Memory B cell (primary cell): ENCODE data around the gene UGT2B15.

Source experiments
- ATAC-seq: fragments of 150-1000 bp; cut with Tn5 transposase; 2 replicates; pipeline ENCODE4 v1.10.0; 2021; ENCODE audit warnings: low read depth, mild to moderate bottlenecking, moderate library complexity
- DNase-seq, 2 donors: peaks; one replicate each; pipeline ENCODE4 v3.0.0; 2022; ENCODE audit warnings: low spot score in 2 of 2
- H3K27ac Mint-ChIP-seq: one replicate; pipeline ENCODE4 v1.8.0; 2022; ENCODE audit warnings: mild to moderate bottlenecking, moderate library complexity, mixed read lengths
- H3K27me3 Mint-ChIP-seq: one replicate; pipeline ENCODE4 v1.8.0; 2022; ENCODE audit warnings: mixed read lengths
- H3K36me3 Mint-ChIP-seq: one replicate; pipeline ENCODE4 v1.8.0; 2022; ENCODE audit warnings: mild to moderate bottlenecking, mixed read lengths
- H3K4me1 Mint-ChIP-seq: one replicate; pipeline ENCODE4 v1.8.0; 2022; ENCODE audit warnings: mixed read lengths
- H3K4me3 Mint-ChIP-seq: one replicate; pipeline ENCODE4 v1.8.0; 2022; ENCODE audit warnings: mild to moderate bottlenecking, moderate library complexity, mixed read lengths
- H3K9me3 Mint-ChIP-seq: one replicate; pipeline ENCODE4 v1.8.0; 2022; ENCODE audit warnings: mixed read lengths

The UGT2B15 gene

DNA sequence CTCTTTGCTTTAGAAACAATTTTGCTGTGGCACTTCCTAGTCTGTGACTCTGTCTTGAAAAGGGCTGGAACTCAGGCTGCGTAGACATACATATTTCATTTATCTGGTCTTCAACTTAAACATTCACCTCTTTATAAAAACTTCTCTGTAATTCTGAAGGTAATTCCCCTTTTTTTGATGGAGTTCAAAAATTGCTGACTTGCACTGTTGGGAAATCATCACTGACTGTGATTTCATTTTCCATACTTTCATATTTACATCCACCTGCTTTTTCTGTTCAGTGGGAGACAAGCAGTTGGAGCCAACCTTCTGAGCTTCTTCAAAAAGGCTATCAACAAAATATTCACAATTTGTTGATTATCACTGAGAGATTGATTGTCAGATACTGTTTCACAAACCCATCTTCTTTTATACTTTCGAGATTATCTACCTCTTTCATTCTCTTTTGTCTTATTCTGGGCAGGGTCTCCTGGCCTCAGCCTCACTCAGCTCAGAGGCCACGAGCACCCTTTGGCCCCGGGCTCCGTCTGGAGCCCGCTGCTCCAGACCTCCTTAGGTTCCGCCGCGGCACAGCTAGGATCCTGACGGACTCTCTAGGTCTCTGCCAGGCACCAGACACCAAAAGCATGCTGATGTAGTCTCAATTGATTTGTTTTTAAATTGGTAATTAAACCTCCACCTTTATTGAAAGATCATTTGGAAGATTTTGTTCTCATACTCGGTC lies 54.6 kb downstream of the UGT2B15 start:
- Mint-ChIP-seq H3K9me3 (no peaks in the 10 kb centered on the region), H3K4me1 (no peaks in the 10 kb centered on the region), H3K27ac (no peak overlapping the region), H3K4me3 (no peak overlapping the region), H3K27me3 (peaks cover 1% of the 10 kb centered on the region), H3K36me3 (no peaks in the 10 kb centered on the region)
- DNase-seq (no peak), ATAC-seq (no peak)

DNA sequence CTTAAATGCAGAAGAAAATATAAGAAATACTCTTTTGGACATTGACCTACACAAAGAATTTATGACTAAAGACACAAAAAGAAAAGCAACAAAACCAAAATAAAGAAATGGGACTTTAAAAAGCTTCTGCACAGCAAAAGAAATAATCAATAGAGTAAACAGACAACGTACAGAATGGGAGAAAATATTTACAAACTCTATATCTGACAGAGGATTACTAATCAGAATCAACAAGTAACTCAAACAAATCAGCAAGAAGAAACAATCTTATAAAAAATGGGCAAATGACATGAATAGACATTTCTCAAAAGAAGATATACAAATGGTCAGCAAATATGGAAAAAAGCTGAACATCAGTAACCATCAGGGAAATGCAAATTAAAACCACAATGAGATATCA lies 56.7 kb downstream of the UGT2B15 start:
- Mint-ChIP-seq H3K27ac (no peak overlapping the region), H3K27me3 (peaks cover 5% of the 10 kb centered on the region), H3K36me3 (no peaks in the 10 kb centered on the region), H3K9me3 (no peaks in the 10 kb centered on the region), H3K4me1 (no peaks in the 10 kb centered on the region), H3K4me3 (no peak overlapping the region)
- DNase-seq (no peak), ATAC-seq (no peak)

DNA sequence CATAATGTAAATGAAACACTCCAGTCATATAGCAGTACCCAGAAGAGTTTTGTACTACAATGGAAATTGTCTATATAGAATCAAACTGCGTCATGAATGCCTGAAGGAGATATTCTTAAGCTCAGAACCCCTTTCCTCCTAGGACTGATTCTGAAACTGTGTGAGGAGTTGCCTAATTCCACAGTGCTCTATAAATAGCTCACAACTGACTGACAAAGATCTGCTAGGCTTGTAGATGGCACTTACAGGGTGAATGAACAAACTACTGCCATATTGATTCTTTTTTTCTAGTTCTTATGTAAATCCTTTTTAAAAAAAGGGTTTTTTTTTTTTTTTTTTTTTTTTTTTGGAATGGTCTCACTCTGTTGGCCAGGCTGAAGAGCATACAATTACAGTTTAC lies 64.2 kb downstream of the UGT2B15 start:
- Mint-ChIP-seq H3K4me3 (no peak overlapping the region), H3K9me3 (no peaks in the 10 kb centered on the region), H3K4me1 (no peaks in the 10 kb centered on the region), H3K27me3 (peaks cover 5% of the 10 kb centered on the region), H3K36me3 (no peaks in the 10 kb centered on the region), H3K27ac (no peak overlapping the region)
- ATAC-seq, result no peak
- no peak for DNase-seq

DNA sequence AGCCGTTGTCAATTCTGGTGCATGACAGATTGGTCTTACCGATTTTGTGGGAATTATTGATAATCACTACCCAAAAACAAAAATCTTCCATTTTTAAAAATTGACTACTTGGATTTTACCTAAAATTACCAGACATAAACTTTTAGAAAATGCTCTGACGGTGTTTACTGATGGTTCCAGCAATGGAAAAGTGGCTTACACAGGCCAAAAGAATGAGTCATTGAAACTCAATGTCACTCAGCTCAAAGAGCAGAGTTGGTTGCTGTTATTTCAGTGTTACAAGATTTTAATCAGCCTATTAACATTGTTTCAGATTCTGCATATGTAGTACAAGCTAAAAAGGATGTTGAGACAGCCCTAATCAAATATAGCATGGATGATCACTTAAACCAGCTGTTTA lies 71.3 kb downstream of the UGT2B15 start:
- no peak overlapping the region for H3K4me3 Mint-ChIP-seq
- no peaks in the 10 kb centered on the region for H3K27me3 Mint-ChIP-seq
- H3K4me1 Mint-ChIP-seq, result no peaks in the 10 kb centered on the region
- DNase-seq (no peak), ATAC-seq (no peak)
- H3K36me3 Mint-ChIP-seq, result no peaks in the 10 kb centered on the region
- H3K27ac Mint-ChIP-seq, result no peak overlapping the region
- H3K9me3 Mint-ChIP-seq, result no peaks in the 10 kb centered on the region

DNA sequence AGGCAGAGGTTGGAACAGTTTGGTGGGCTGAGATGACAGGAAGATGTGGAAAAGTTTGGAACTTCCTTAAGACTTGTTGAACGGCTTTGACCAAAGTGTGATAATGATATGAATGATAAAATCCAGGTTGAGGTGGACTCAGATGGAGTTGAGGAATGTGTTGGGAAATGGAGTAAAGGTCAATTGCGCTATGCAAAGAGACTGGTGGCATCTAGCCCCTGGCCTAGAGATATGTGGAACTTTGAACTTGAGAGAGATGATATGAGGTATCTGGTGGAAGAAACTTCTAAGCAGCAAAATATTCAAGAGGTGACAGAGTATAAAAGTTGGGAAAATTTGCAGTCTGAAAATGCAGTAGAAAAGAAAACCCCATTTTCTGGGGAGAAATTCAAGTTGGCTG lies 73.0 kb downstream of the UGT2B15 start:
- Mint-ChIP-seq H3K27me3 (no peaks in the 10 kb centered on the region), H3K4me1 (no peaks in the 10 kb centered on the region), H3K27ac (no peak overlapping the region), H3K9me3 (no peaks in the 10 kb centered on the region), H3K4me3 (no peak overlapping the region), H3K36me3 (no peaks in the 10 kb centered on the region)
- DNase-seq (no peak), ATAC-seq (no peak)
